K562 (cell line): ENCODE measurements around the gene PRPF38A. TPM values are rescaled to one million over a fixed set of nuclear protein-coding genes. Genes with fewer than 3 reads are reported as not detected.
A peak's percentile ranks its signal among the peaks of the same experiment; 100 is the strongest.

Source experiments
- ATAC-seq: fragments of 200-7000 bp; cut with Tn5 transposase; 3 replicates; pipeline ENCODE4 v1.9.1; 2020; ENCODE audit warnings: moderate library complexity
- BruUV-seq: library from RNA; stranded (reverse); fragments of 400-500 nt; replicated peaks from 2 replicates; lab custom pipeline; 2021; lab: Mats Ljungman, UMichigan
- CTCF ChIA-PET: fragments of 300-600 bp; formaldehyde crosslinking; extraction: SDS; loops from one replicate; lab custom pipeline; 2021; ENCODE audit warnings: low intra/inter-chr PET ratio; lab: Yijun Ruan, JAX
- POLR2A ChIA-PET: fragments of 300-600, 350-650 bp; sonication (Branson Sonifier 250); formaldehyde crosslinking; extraction: SDS; loops from one replicate; lab custom pipeline; 2021; ENCODE audit warnings: antibody characterized with exemption, inconsistent platforms; lab: Yijun Ruan, JAX
- DNase-seq, 4 experiments: peaks; one replicate each; pipeline versions ENCODE4 v3.0.0 to v3.0.0-alpha.2; 2011 to 2018; ENCODE audit warnings: low spot score in 3 of 4, mixed read lengths in 3 of 4; ENCODE audit errors: extremely low read depth in 1 of 4
- FAIRE-seq: peaks from 2 replicates; lab custom pipeline; 2011; peaks lifted over from hg19 to GRCh38; lab: Jason Lieb, UNC
- H2AFZ ChIP-seq: 2 replicates; pipeline ENCODE4 v1.6.0; 2011; ENCODE audit warnings: low read depth, low read length, control low read depth, inconsistent platforms
- H3K27ac ChIP-seq: fragments of 200-600 bp; 3 replicates; pipeline ENCODE4 v1.8.0; 2011; ENCODE audit warnings: low read depth, mild to moderate bottlenecking, control low read depth, inconsistent platforms, low read length, moderate library complexity, mixed read lengths; ENCODE audit errors: extremely low read depth
- H3K27me3 ChIP-seq, 2 experiments: fragments of 300-600 bp in 1 of 2; 2 replicates in 1 of 2; 3 replicates in 1 of 2; pipeline versions ENCODE4 v1.6.0 to v1.8.0; 2011; ENCODE audit warnings: inconsistent platforms in 2 of 2, low read length in 2 of 2, mild to moderate bottlenecking in 1 of 2, mixed read lengths in 1 of 2, moderate library complexity in 1 of 2; ENCODE audit not compliant: control insufficient read depth in 2 of 2, insufficient read depth in 2 of 2
- H3K36me3 ChIP-seq: fragments of 300-600 bp; 3 replicates; pipeline ENCODE4 v1.8.0; 2011; ENCODE audit warnings: mild to moderate bottlenecking, low read length, inconsistent platforms; ENCODE audit not compliant: control insufficient read depth, insufficient read depth
- H3K4me1 ChIP-seq, 2 experiments: fragments of 200-600 bp in 1 of 2; replicated peaks in 1 of 2; 2 replicates in 1 of 2; 3 replicates in 1 of 2; pipeline versions ENCODE4 v1.5.1 to v1.8.0; 2011; ENCODE audit warnings: inconsistent platforms in 2 of 2, low read length in 2 of 2, mild to moderate bottlenecking in 1 of 2, mixed read lengths in 1 of 2, moderate library complexity in 1 of 2; ENCODE audit not compliant: control insufficient read depth in 2 of 2, insufficient read depth in 2 of 2
- H3K4me2 ChIP-seq: 2 replicates; pipeline ENCODE4 v1.6.1; 2011; ENCODE audit warnings: low read length, control low read depth, inconsistent platforms, mixed read lengths; ENCODE audit not compliant: insufficient read depth
- H3K4me3 ChIP-seq: fragments of 200-600 bp; sonication (generic), shearing (Covaris generic); 2 replicates; pipeline ENCODE4 v1.5.1; 2016; ENCODE audit warnings: control low read depth, inconsistent platforms
- H3K79me2 ChIP-seq: fragments of 200-600 bp; 3 replicates; pipeline ENCODE4 v1.8.0; 2011; ENCODE audit warnings: low read length, inconsistent platforms; ENCODE audit not compliant: control insufficient read depth, insufficient read depth
- H3K9ac ChIP-seq, 2 experiments: 2 replicates each; pipeline versions ENCODE4 v1.6.0 to v1.6.1; 2011; ENCODE audit warnings: low read depth in 2 of 2, low read length in 2 of 2, control low read depth in 1 of 2, inconsistent platforms in 1 of 2, mild to moderate bottlenecking in 1 of 2, mixed read lengths in 1 of 2; ENCODE audit not compliant: insufficient read depth in 1 of 2
- H3K9me1 ChIP-seq: one replicate; pipeline ENCODE4 v1.6.0; 2011; ENCODE audit warnings: inconsistent platforms, mild to moderate bottlenecking, low read length, moderate library complexity; ENCODE audit not compliant: control insufficient read depth, insufficient read depth
- H3K9me3 ChIP-seq: replicated peaks from 2 replicates; pipeline ENCODE4 v1.5.1; 2011; ENCODE audit warnings: low read depth, low read length, inconsistent platforms; ENCODE audit not compliant: control insufficient read depth, insufficient read depth
- H4K20me1 ChIP-seq: replicated peaks from 2 replicates; pipeline ENCODE4 v1.6.1; 2011; ENCODE audit warnings: low read length, inconsistent platforms, mixed read lengths; ENCODE audit not compliant: control insufficient read depth, insufficient read depth
- ARID1B ChIP-seq: fragments of 450-650 bp; IDR thresholded peaks from 2 replicates; pipeline ENCODE4 v1.6.1; 2016; ENCODE audit warnings: antibody characterized with exemption, mild to moderate bottlenecking, inconsistent platforms
- BCOR ChIP-seq: fragments of 450-650 bp; IDR thresholded peaks from 2 replicates; pipeline ENCODE4 v1.6.1; 2016
- CBFA2T2 ChIP-seq: fragments of 450-650 bp; conservative IDR thresholded peaks from 2 replicates; pipeline ENCODE4 v1.6.1; 2017; ENCODE audit warnings: mild to moderate bottlenecking
- CTBP1 ChIP-seq: fragments of 450-650 bp; IDR thresholded peaks from 2 replicates; pipeline ENCODE4 v1.6.1; 2016; ENCODE audit warnings: borderline replicate concordance
- ELK1 ChIP-seq: sonication (generic); formaldehyde crosslinking; IDR thresholded peaks from 2 replicates; pipeline ENCODE4 v1.8.1; 2022; ENCODE audit warnings: missing genetic modification reagents
- HCFC1 ChIP-seq: IDR thresholded peaks from 2 replicates; pipeline ENCODE4 v1.6.1; 2012; ENCODE audit warnings: low read depth, low read length, improper control_type of control experiment
- JUNB ChIP-seq: fragments of 450-650 bp; formaldehyde crosslinking; conservative IDR thresholded peaks from 2 replicates; pipeline ENCODE4 v1.4.0; 2020; ENCODE audit warnings: mild to moderate bottlenecking
- MCM3 ChIP-seq: fragments of 450-650 bp; IDR thresholded peaks from 2 replicates; pipeline ENCODE4 v1.6.1; 2016
- MYBL2 ChIP-seq, 2 experiments: fragments of 450-650 bp in 1 of 2; sonication (generic) in 1 of 2; formaldehyde crosslinking in 1 of 2; IDR thresholded peaks; 2 replicates each; pipeline versions ENCODE4 v1.6.1 to v1.8.1; 2017 to 2022; ENCODE audit warnings: borderline replicate concordance in 1 of 2, inconsistent platforms in 1 of 2, low read depth in 1 of 2, mild to moderate bottlenecking in 1 of 2, missing genetic modification reagents in 1 of 2, moderate library complexity in 1 of 2
- NCOR1 ChIP-seq: fragments of 450-650 bp; IDR thresholded peaks from 2 replicates; pipeline ENCODE4 v1.6.1; 2016; ENCODE audit warnings: mild to moderate bottlenecking, moderate library complexity
- NFRKB ChIP-seq: fragments of 450-650 bp; IDR thresholded peaks from 2 replicates; pipeline ENCODE4 v1.6.1; 2016; ENCODE audit warnings: low read depth
- RFX1 ChIP-seq: fragments of 450-650 bp; IDR thresholded peaks from 2 replicates; pipeline ENCODE4 v1.6.1; 2016; ENCODE audit warnings: mild to moderate bottlenecking, moderate library complexity
- SMAD3 ChIP-seq: fragments of 450-650 bp; formaldehyde crosslinking; conservative IDR thresholded peaks from 2 replicates; pipeline ENCODE4 v1.4.0; 2020; ENCODE audit warnings: mild to moderate bottlenecking
- SRF ChIP-seq, 2 experiments: fragments of 250-450, 450-650 bp in 1 of 2; sonication (Bioruptor Pico) in 1 of 2; sonication (generic) in 1 of 2; formaldehyde crosslinking; IDR thresholded peaks; 2 replicates each; pipeline versions ENCODE4 v1.5.0 to v1.5.1; 2020 to 2022; ENCODE audit warnings: mild to moderate bottlenecking in 1 of 2, missing genetic modification reagents in 1 of 2
- SRSF3 ChIP-seq: fragments of 200-400 bp; formaldehyde crosslinking; IDR thresholded peaks from 2 replicates; pipeline ENCODE4 v1.6.1; 2016; ENCODE audit warnings: mild to moderate bottlenecking, low read length, moderate library complexity; ENCODE audit not compliant: insufficient read depth
- THRAP3 ChIP-seq: fragments of 450-650 bp; IDR thresholded peaks from 2 replicates; pipeline ENCODE4 v1.6.1; 2016; ENCODE audit warnings: mild to moderate bottlenecking, inconsistent platforms, borderline replicate concordance
- U2AF1 ChIP-seq: fragments of 200-400 bp; formaldehyde crosslinking; optimal IDR thresholded peaks from 2 replicates; pipeline ENCODE3; 2017; ENCODE audit warnings: mild to moderate bottlenecking, low read depth, low read length, moderate library complexity
- USF2 ChIP-seq: sonication (generic); formaldehyde crosslinking; IDR thresholded peaks from 2 replicates; pipeline ENCODE4 v1.5.0; 2020; ENCODE audit warnings: missing genetic modification reagents
- ZNF143 ChIP-seq: sonication (generic); formaldehyde crosslinking; IDR thresholded peaks from 2 replicates; pipeline ENCODE4 v1.9.0; 2022; ENCODE audit warnings: mild to moderate bottlenecking, missing genetic modification reagents
- ZNF24 ChIP-seq: fragments of 450-650 bp; IDR thresholded peaks from 2 replicates; pipeline ENCODE4 v1.6.1; 2016
- ZNF639 ChIP-seq, 2 experiments: fragments of 200-800 bp in 1 of 2; sonication (Bioruptor generic) in 1 of 2; sonication (generic) in 1 of 2; formaldehyde crosslinking in 1 of 2; IDR thresholded peaks in 1 of 2; conservative IDR thresholded peaks in 1 of 2; 2 replicates each; pipeline versions ENCODE4 v1.5.0 to v1.6.1; 2016 to 2020; ENCODE audit warnings: missing compliant biosample characterization in 1 of 2, missing genetic modification characterization in 1 of 2, missing genetic modification reagents in 1 of 2
- WGBS: fragments of 100-300 bp; shearing (Covaris generic); methylation state at CpG from one replicate; pipeline ENCODE4 v1.1.6; 2016; ENCODE audit warnings: low coverage, mixed read lengths; ENCODE audit not compliant: insufficient coverage; ENCODE audit errors: missing lambda C conversion rate; 5-methylcytosine and 5-hydroxymethylcytosine counted together
- in situ Hi-C: fragments of 300-500 bp; cut with MboI; formaldehyde crosslinking; loops from 4 replicates; pipeline ENCODE4 v1.15.0; 2018; ENCODE audit warnings: inconsistent platforms, mixed read lengths
- intact Hi-C: fragments of 100-400 bp; cut with micrococcal nuclease; formaldehyde crosslinking; loops from 2 replicates; pipeline ENCODE4 v1.14.2; 2022
- polyA plus RNA-seq, 8 experiments: library from polyadenylated mRNA; depleted of rRNA in 4 of 8; stranded (reverse) in 5 of 8; unstranded in 3 of 8; fragments of >200 nt; fragmentation: Nextera tagmentation in 2 of 8; fragmentation: Illumina TruSeq in 1 of 8; extraction: Ambion mirVana in 2 of 8; extraction: Trizol in 1 of 8; gene quantifications; 2 replicates each; pipeline versions ENCODE4 v1.2.1 to v1.2.3, GENCODE V29; 2011 to 2014; ENCODE audit warnings: inconsistent platforms in 1 of 8, missing spikeins in 1 of 8
- total RNA-seq, 7 experiments: library from RNA; depleted of rRNA in 6 of 7; stranded (reverse); fragments of >200 nt in 6 of 7; fragmentation: Illumina TruSeq in 2 of 7; extraction: Trizol in 2 of 7; gene quantifications; 2 replicates each; pipeline versions ENCODE4 v1.2.1 to v1.2.3, GENCODE V29; 2011 to 2021; ENCODE audit warnings: low replicate concordance in 1 of 7

Gene PRPF38A
- total and polyA plus RNA-seq, 9 of the 15 experiments (the other 6 are each of a cell fraction or from before 2014, with no cell fraction given): 53.6 to 198 (median 89.2) TPM

GRCh38 chr1:52427152-52427551 is 22.8 kb downstream of the PRPF38A start (continued):
- TF ChIP-seq USF2 (CRISPR knock-in tag): no peak
- no peak for TF ChIP-seq JUNB (CRISPR knock-in tag)
- TF ChIP-seq BCOR: no peak
- TF ChIP-seq ARID1B: peak; percentile 63
- TF ChIP-seq HCFC1: no peak
- no peak for TF ChIP-seq ZNF24
- no peak for TF ChIP-seq THRAP3
- no peak for TF ChIP-seq ELK1
- TF ChIP-seq SRSF3: no peak

- in situ Hi-C loops (no loop called here), intact Hi-C loops (no loop called here)
- no peak overlapping the region for H3K4me2 ChIP-seq
- ChIA-PET CTCF (no interaction called here), POLR2A (interaction anchor here (0.5 to 3.0 kb wide), 5 partner anchors 9 to 28 kb away, joined by 3 to 10 read pairs (median 9); partner anchors contain the start of genes ORC1 and PRPF38A)
- no peaks in the 10 kb centered on the region for H3K9me1 ChIP-seq
- no peak overlapping the region for H2AFZ ChIP-seq
- no peak for FAIRE-seq
- H3K36me3 ChIP-seq: peaks cover 43% of the 10 kb centered on the region
- peak; percentile 31; the same call in 1 of the 3 replicates for ATAC-seq
- no peaks in the 10 kb centered on the region for H3K9me3 ChIP-seq
- H3K9ac ChIP-seq: no peak overlapping the region
- H3K4me3 ChIP-seq: no peak overlapping the region
- no peak overlapping the region for H3K27ac ChIP-seq
- no peaks in the 10 kb centered on the region for H3K4me1 ChIP-seq
- H3K79me2 ChIP-seq: no peaks in the 10 kb centered on the region
- BruUV-seq: no TSS peak
- WGBS: 66% methylated on average over 8 of the region's 8 CpGs
- DNase-seq: no peak
- H4K20me1 ChIP-seq: no peaks in the 10 kb centered on the region
- no peaks in the 10 kb centered on the region for H3K27me3 ChIP-seq
- TF ChIP-seq SRF (CRISPR knock-in tag; IDR thresholded peaks at IDR 0.05) (no peak), U2AF1 (no peak), CBFA2T2 (peak; percentile 26; the same call in 1 of the 2 replicates), ZNF143 (no peak), NCOR1 (peak; percentile 20; the same call in 1 of the 2 replicates), MCM3 (no peak), RFX1 (peak; percentile 44), CTBP1 (no peak), SMAD3 (no peak), NFRKB (no peak), ZNF639 (CRISPR knock-in tag; conservative IDR thresholded peaks at IDR 0.05 in 1 of 2, IDR thresholded peaks at IDR 0.05 in 1 of 2) (no peak), MYBL2 (IDR thresholded peaks at IDR 0.05; ENCODE audit: low read depth) (no peak), MYBL2 (CRISPR knock-in tag; IDR thresholded peaks at IDR 0.05; ENCODE audit: borderline replicate concordance) (no peak)
Measured at GRCh38 chr1:52432807-52433206, 28.4 kb downstream of the PRPF38A start.
